Right lobe of liver (tissue), 6 donors: ENCODE measurements around the gene PGS1. TPM values are rescaled to one million over a fixed set of nuclear protein-coding genes. Genes with fewer than 3 reads are reported as not detected.

Experiments used
- ATAC-seq, 4 donors: fragments of 200-7000 bp; cut with Tn5 transposase; one replicate each; pipeline ENCODE4 v1.9.1; 2020; ENCODE audit warnings: mild to moderate bottlenecking in 4 of 4, moderate library complexity in 4 of 4
- DNase-seq, 3 donors: peaks; one replicate each; pipeline ENCODE4 v3.0.0-alpha.2; 2020
- H3K27ac ChIP-seq, 3 donors: fragments of 200-600 bp; one replicate each; pipeline ENCODE4 v1.8.0; 2022
- H3K27me3 ChIP-seq, 2 donors: fragments of 200-600 bp; one replicate each; pipeline ENCODE4 v1.8.0; 2022
- H3K36me3 ChIP-seq, 4 donors: fragments of 200-600 bp; sonication (generic) in 1 of 4; one replicate each; pipeline versions ENCODE4 v1.5.1 to v1.8.0; 2017 to 2022; ENCODE audit warnings: control low read depth in 1 of 4
- H3K4me1 ChIP-seq, 4 donors: fragments of 200-600 bp; sonication (generic) in 1 of 4; one replicate each; pipeline versions ENCODE4 v1.5.1 to v1.8.0; 2017 to 2022; ENCODE audit warnings: control low read depth in 1 of 4
- H3K4me3 ChIP-seq, 3 donors: fragments of 200-600 bp; one replicate each; pipeline ENCODE4 v1.8.0; 2022
- H3K9me3 ChIP-seq, 4 donors: fragments of 200-600 bp; sonication (generic) in 1 of 4; one replicate each; pipeline versions ENCODE4 v1.5.1 to v1.8.0; 2017 to 2022; ENCODE audit warnings: control low read depth in 1 of 4
- CTCF ChIP-seq, 4 donors: fragments of 200-600 bp in 3 of 4; fragments of 450-650 bp in 1 of 4; IDR thresholded peaks; one replicate each; pipeline versions ENCODE4 v1.5.1 to v1.8.0; 2016 to 2022; ENCODE audit warnings: antibody characterized with exemption in 4 of 4, mild to moderate bottlenecking in 2 of 4
- POLR2A ChIP-seq: fragments of 450-650 bp; IDR thresholded peaks from one replicate; pipeline ENCODE4 v1.6.1; 2017; ENCODE audit warnings: antibody characterized with exemption, mild to moderate bottlenecking
- WGBS: methylation state at CpG from one replicate; pipeline ENCODE4 v1.1.6; 2018; ENCODE audit warnings: low coverage, low lambda C conversion rate; ENCODE audit not compliant: insufficient coverage; ENCODE audit errors: missing lambda C conversion rate; 5-methylcytosine and 5-hydroxymethylcytosine counted together
- intact Hi-C, 2 donors: fragments of 100-400 bp; cut with DNase I; formaldehyde crosslinking; loops; one replicate each; pipeline versions ENCODE4 v1.11.2 to v1.14.1; 2022
- total RNA-seq, 6 experiments: library from RNA; depleted of rRNA in 2 of 6; stranded (reverse); fragments of >200 nt in 2 of 6; fragmentation: NEBNext Ultra II Directional in 3 of 6; extraction: Animal tissue kit (Norgen Biotek cat#: 25700) in 3 of 6; gene quantifications; one replicate each; pipeline versions ENCODE4 v1.1.0 to v1.2.4, GENCODE V29; 2016 to 2023
- donor health status: DM: no; HTN: yes; CAD: no.
- donor health status: DM: no; HTN: no; CAD: no.
- donor health status: DM: no; HTN: no; CAD: no.
- donor health status: DM: no; HTN: yes; CAD: no.
- donor health status: DM: no; HTN: yes; CAD: no.

Gene PGS1
- total RNA-seq, 6 experiments from 2014 or later: 8.8 to 17.5 (median 13.4) TPM

GRCh38 chr17:78340183-78340955 is 38.1 kb upstream of the PGS1 start:
- H3K27ac ChIP-seq: no peak overlapping the region
- no peak for DNase-seq

GRCh38 chr17:78341559-78342448 is 36.6 kb upstream of the PGS1 start:
- Histone ChIP-seq H3K4me1 (peaks cover 0 to 17% (median 3%) of the 10 kb centered on the region in 4 donors), H3K4me3 (peak overlapping the region; percentile 26 to 62 (median 43)), H3K27me3 (no peaks in the 10 kb centered on the region), H3K36me3 (no peaks in the 10 kb centered on the region), H3K9me3 (no peaks in the 10 kb centered on the region), H3K27ac (peak overlapping the region; percentile 21 to 79 (median 74))
- ATAC-seq: peak; percentile 64 to 82 (median 76)
- peak; percentile 77 to 87 (median 85) for DNase-seq
- intact Hi-C loops: no loop called here
- TF ChIP-seq POLR2A: peak; percentile 49
- peak in 2 of 4 donors; percentile 4 to 25 for TF ChIP-seq CTCF (IDR thresholded peaks at IDR 0.05)
- WGBS: no CpG with 5 or more reads among the region's 95 CpGs

More at GRCh38 chr17:78340183-78340955, 38.1 kb upstream of the PGS1 start:
- no peak overlapping the region for H3K4me3 ChIP-seq
- ATAC-seq: no peak
- H3K36me3 ChIP-seq: no peaks in the 10 kb centered on the region
- 82% methylated on average over 7 of the region's 10 CpGs for WGBS
- intact Hi-C loops: no loop called here
- peaks cover 0 to 17% (median 3%) of the 10 kb centered on the region in 4 donors for H3K4me1 ChIP-seq
- no peak for TF ChIP-seq CTCF (IDR thresholded peaks at IDR 0.05)
- H3K27me3 ChIP-seq: no peaks in the 10 kb centered on the region
- no peaks in the 10 kb centered on the region for H3K9me3 ChIP-seq

- TF ChIP-seq CTCF (IDR thresholded peaks at IDR 0.05) (no peak), POLR2A (no peak)
- DNase-seq: peak in 1 of 3 donors; percentile 57
- H3K4me1 ChIP-seq: peaks cover 0 to 17% (median 3%) of the 10 kb centered on the region in 4 donors
- intact Hi-C loops: no loop called here
- WGBS: 50% methylated on average over 11 of the region's 26 CpGs
- peak overlapping the region; percentile 20 to 76 (median 74) for H3K27ac ChIP-seq
- peak in 2 of 4 donors; percentile 11 to 31 for ATAC-seq
- H3K9me3 ChIP-seq: no peaks in the 10 kb centered on the region
- no peaks in the 10 kb centered on the region for H3K36me3 ChIP-seq
- peak overlapping the region; percentile 26 to 62 (median 35) for H3K4me3 ChIP-seq
- H3K27me3 ChIP-seq: no peaks in the 10 kb centered on the region
Observed at GRCh38 chr17:78342449-78343186, 35.8 kb upstream of the PGS1 start.

GRCh38 chr17:78343187-78343542 is 35.3 kb upstream of the PGS1 start:
- intact Hi-C loops: no loop called here

More at GRCh38 chr17:78343187-78343542, 35.3 kb upstream of the PGS1 start:
- peaks cover 0 to 17% (median 3%) of the 10 kb centered on the region in 4 donors for H3K4me1 ChIP-seq
- H3K9me3 ChIP-seq: no peaks in the 10 kb centered on the region
- H3K27ac ChIP-seq: peak overlapping the region in 2 of 3 donors; percentile 74 to 76
- ATAC-seq (peak; percentile 16 to 46 (median 36)), DNase-seq (peak in 1 of 3 donors; percentile 70)
- no peaks in the 10 kb centered on the region for H3K36me3 ChIP-seq
- H3K4me3 ChIP-seq: no peak overlapping the region
- no peaks in the 10 kb centered on the region for H3K27me3 ChIP-seq
- no peak for TF ChIP-seq POLR2A
- TF ChIP-seq CTCF (IDR thresholded peaks at IDR 0.05): no peak
- 0% methylated on average over 1 of the region's 5 CpGs for WGBS
